IPS-18a (cell line): Measurements from ENCODE around the gene USP27X.

Source experiments
- H3K27ac ChIP-seq: one replicate; pipeline ENCODE4 v1.5.1; 2013; ENCODE audit warnings: low read length
- H3K27me3 ChIP-seq: one replicate; pipeline ENCODE4 v1.6.1; 2013; ENCODE audit warnings: mild to moderate bottlenecking, low read length; ENCODE audit not compliant: control insufficient read depth, insufficient read depth
- H3K36me3 ChIP-seq: one replicate; pipeline ENCODE4 v1.6.1; 2013; ENCODE audit warnings: low read depth, low read length; ENCODE audit not compliant: control insufficient read depth
- H3K4me1 ChIP-seq: one replicate; pipeline ENCODE4 v1.6.1; 2013; ENCODE audit warnings: low read depth, low read length; ENCODE audit not compliant: control insufficient read depth
- H3K4me3 ChIP-seq: one replicate; pipeline ENCODE4 v1.5.1; 2013; ENCODE audit warnings: low read length
- H3K9ac ChIP-seq: one replicate; pipeline ENCODE4 v1.6.1; 2013; ENCODE audit warnings: mild to moderate bottlenecking, low read length, moderate library complexity
- H3K9me3 ChIP-seq: one replicate; pipeline ENCODE4 v1.6.1; 2013; ENCODE audit warnings: low read depth, low read length; ENCODE audit not compliant: control insufficient read depth

The USP27X gene

DNA sequence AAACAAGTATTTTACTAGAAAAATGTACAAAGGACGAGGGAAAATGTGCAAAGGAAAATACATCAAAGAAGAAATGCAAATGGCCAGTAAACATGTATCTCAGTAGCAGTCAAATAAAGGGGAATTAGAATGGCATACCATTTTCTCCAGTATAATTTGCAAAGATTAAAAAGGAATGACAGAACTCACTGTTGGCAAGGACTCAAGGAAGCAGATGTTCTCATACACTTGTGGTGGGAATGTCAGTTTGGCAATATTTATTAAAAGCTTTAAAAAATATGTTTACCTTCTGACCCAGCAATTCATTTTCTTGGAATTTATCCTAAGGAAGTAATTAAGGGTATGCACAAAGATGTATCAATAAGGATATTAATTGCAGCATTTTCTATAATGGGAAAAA lies 50.8 kb downstream of the USP27X start:
- H3K4me1 ChIP-seq: no peaks in the 10 kb centered on the region
- H3K27me3 ChIP-seq: no peaks in the 10 kb centered on the region

More for the DNA sequence above, 50.8 kb downstream of the USP27X start:
- no peak overlapping the region for H3K4me3 ChIP-seq
- H3K9me3 ChIP-seq: peaks cover 18% of the 10 kb centered on the region
- H3K27ac ChIP-seq: no peak overlapping the region
- H3K9ac ChIP-seq: no peak overlapping the region
- no peaks in the 10 kb centered on the region for H3K36me3 ChIP-seq
